ENCODE results near the gene ACTG1. TPM values are rescaled to one million over a fixed set of nuclear protein-coding genes. Genes with fewer than 3 reads are reported as not detected.

ACTG1 gene
- total and polyA plus RNA-seq, 2 of the 13 experiments (the other 11 are each of a cell fraction or from before 2014, with no cell fraction given), result 973 to 1,138 TPM

DNA sequence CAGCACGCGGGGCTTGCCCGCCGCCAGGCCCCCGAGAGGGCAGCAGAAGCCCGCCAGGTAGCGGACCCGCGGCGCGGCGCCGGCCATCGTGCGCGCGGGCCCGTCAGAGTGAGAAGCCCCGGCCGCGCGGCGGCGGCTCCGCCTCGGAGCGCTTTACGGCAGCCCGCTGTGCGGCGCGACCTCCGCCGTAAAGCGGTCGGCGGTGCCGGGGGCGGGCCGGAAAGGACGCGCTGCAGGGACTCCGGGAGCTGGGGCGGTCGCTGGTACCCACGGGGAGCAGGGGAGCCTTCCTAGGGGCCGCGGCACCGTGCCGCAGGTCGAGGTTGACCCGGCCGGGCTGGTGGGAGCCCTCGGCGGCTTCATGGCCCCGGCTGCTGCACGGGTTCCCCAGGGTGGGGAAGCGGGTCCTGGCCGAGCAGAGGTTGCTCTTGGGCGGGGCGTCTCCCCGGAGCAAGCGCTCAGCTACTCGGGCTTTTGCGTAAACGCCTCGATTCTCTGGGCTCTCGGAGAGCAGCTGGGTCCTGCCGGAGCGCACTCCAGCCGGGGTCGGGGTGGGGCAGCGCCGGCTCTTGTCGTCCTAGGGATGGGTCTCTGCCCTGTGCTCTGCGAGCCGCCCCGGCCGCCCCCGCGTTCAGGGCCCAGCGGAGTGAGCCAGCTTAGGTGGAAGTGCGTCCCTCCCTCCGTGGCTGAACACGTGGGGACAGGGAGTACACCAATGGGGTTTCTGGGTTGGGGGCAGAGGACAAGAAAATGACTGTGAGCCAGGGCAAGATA is 39.8 kb upstream of the ACTG1 start, which contains the start of gene FAAP100 (continued):
- peak; percentile 24; the same call in 1 of the 2 replicates for TF ChIP-seq ZFP90 (CRISPR knock-in tag; IDR thresholded peaks at IDR 0.05; ENCODE audit: borderline replicate concordance)
- TF ChIP-seq HDAC6 (IDR thresholded peaks at IDR 0.05; ENCODE audit: low read depth, low read length), result no peak
- TF ChIP-seq, protein P1, sequence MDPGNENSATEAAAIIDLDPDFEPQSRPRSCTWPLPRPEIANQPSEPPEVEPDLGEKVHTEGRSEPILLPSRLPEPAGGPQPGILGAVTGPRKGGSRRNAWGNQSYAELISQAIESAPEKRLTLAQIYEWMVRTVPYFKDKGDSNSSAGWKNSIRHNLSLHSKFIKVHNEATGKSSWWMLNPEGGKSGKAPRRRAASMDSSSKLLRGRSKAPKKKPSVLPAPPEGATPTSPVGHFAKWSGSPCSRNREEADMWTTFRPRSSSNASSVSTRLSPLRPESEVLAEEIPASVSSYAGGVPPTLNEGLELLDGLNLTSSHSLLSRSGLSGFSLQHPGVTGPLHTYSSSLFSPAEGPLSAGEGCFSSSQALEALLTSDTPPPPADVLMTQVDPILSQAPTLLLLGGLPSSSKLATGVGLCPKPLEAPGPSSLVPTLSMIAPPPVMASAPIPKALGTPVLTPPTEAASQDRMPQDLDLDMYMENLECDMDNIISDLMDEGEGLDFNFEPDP (CRISPR knock-in tag; conservative IDR thresholded peaks at IDR 0.05), result no peak
- no peak; the same call in 1 of the 2 replicates for TF ChIP-seq ZNF343 (CRISPR knock-in tag; IDR thresholded peaks at IDR 0.05)
- peak; percentile 90; the same call in 1 of the 2 replicates for TF ChIP-seq ISX (CRISPR knock-in tag; conservative IDR thresholded peaks at IDR 0.05)
- peak; percentile 91 for TF ChIP-seq GABPB1 (CRISPR knock-in tag; IDR thresholded peaks at IDR 0.05)
- TF ChIP-seq PITX1 (CRISPR knock-in tag; IDR thresholded peaks at IDR 0.05), result no peak
- peak; percentile 81; the same call in 1 of the 2 replicates for TF ChIP-seq KLF6 (CRISPR knock-in tag; IDR thresholded peaks at IDR 0.05)
- TF ChIP-seq HOXA7 (CRISPR knock-in tag; IDR thresholded peaks at IDR 0.05), result no peak
- TF ChIP-seq ZNF83 (CRISPR knock-in tag; IDR thresholded peaks at IDR 0.05; ENCODE audit: borderline replicate concordance), result peak; percentile 49; the same call in 1 of the 2 replicates
- no peak for TF ChIP-seq CREB1 (IDR thresholded peaks at IDR 0.05)
- no peak for TF ChIP-seq CREB1 (CRISPR knock-in tag; IDR thresholded peaks at IDR 0.05)
- TF ChIP-seq KAT7 (CRISPR knock-in tag; IDR thresholded peaks at IDR 0.05; ENCODE audit: borderline replicate concordance), result peak; percentile 61; the same call in 1 of the 2 replicates
- no peak for TF ChIP-seq JUNB (CRISPR knock-in tag; IDR thresholded peaks at IDR 0.05; ENCODE audit: borderline replicate concordance)
- TF ChIP-seq, protein P2, sequence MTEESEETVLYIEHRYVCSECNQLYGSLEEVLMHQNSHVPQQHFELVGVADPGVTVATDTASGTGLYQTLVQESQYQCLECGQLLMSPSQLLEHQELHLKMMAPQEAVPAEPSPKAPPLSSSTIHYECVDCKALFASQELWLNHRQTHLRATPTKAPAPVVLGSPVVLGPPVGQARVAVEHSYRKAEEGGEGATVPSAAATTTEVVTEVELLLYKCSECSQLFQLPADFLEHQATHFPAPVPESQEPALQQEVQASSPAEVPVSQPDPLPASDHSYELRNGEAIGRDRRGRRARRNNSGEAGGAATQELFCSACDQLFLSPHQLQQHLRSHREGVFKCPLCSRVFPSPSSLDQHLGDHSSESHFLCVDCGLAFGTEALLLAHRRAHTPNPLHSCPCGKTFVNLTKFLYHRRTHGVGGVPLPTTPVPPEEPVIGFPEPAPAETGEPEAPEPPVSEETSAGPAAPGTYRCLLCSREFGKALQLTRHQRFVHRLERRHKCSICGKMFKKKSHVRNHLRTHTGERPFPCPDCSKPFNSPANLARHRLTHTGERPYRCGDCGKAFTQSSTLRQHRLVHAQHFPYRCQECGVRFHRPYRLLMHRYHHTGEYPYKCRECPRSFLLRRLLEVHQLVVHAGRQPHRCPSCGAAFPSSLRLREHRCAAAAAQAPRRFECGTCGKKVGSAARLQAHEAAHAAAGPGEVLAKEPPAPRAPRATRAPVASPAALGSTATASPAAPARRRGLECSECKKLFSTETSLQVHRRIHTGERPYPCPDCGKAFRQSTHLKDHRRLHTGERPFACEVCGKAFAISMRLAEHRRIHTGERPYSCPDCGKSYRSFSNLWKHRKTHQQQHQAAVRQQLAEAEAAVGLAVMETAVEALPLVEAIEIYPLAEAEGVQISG (CRISPR knock-in tag; IDR thresholded peaks at IDR 0.05), result peak; percentile 85
- peak; percentile 57; the same call in 1 of the 2 replicates for TF ChIP-seq TARDBP (CRISPR knock-in tag; IDR thresholded peaks at IDR 0.05)
- TF ChIP-seq FOXK1 (CRISPR knock-in tag; IDR thresholded peaks at IDR 0.05; ENCODE audit: borderline replicate concordance, low read depth), result peak; percentile 42; the same call in 1 of the 2 replicates
- TF ChIP-seq DMTF1 (CRISPR knock-in tag; IDR thresholded peaks at IDR 0.05), result peak; percentile 48; the same call in 1 of the 2 replicates
- TF ChIP-seq ZNF629 (CRISPR knock-in tag; conservative IDR thresholded peaks at IDR 0.05), result no peak
- 0 out of 2 replicates have a peak, but pooled peaks have one; percentile 40 for TF ChIP-seq ZNF317 (CRISPR knock-in tag; IDR thresholded peaks at IDR 0.05)
- peak; percentile 76 for TF ChIP-seq SP4 (CRISPR knock-in tag; IDR thresholded peaks at IDR 0.05)
- TF ChIP-seq, protein P3, sequence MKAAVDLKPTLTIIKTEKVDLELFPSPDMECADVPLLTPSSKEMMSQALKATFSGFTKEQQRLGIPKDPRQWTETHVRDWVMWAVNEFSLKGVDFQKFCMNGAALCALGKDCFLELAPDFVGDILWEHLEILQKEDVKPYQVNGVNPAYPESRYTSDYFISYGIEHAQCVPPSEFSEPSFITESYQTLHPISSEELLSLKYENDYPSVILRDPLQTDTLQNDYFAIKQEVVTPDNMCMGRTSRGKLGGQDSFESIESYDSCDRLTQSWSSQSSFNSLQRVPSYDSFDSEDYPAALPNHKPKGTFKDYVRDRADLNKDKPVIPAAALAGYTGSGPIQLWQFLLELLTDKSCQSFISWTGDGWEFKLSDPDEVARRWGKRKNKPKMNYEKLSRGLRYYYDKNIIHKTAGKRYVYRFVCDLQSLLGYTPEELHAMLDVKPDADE (CRISPR knock-in tag; IDR thresholded peaks at IDR 0.05), result 0 out of 2 replicates have a peak, but pooled peaks have one; percentile 28
- no peak for TF ChIP-seq MLLT10 (CRISPR knock-in tag; IDR thresholded peaks at IDR 0.05)
